GM23338 (cell line): Measurements from ENCODE around the gene PDZK1IP1. TPM values are rescaled to one million over a fixed set of nuclear protein-coding genes. Genes with fewer than 3 reads are reported as not detected.

ENCODE experiments used
- CREB1 ChIP-seq: fragments of 250-450 bp; sonication (Bioruptor Pico); IDR thresholded peaks from 2 replicates; pipeline ENCODE4 v1.5.0; 2020; ENCODE audit warnings: low read depth, mild to moderate bottlenecking, moderate library complexity
- CTCF ChIP-seq, 2 experiments: fragments of 200-600 bp in 1 of 2; sonication (generic) in 1 of 2; conservative IDR thresholded peaks; 2 replicates each; pipeline versions ENCODE4 v1.5.1 to v1.6.1; 2016 to 2017; ENCODE audit warnings: antibody characterized with exemption in 2 of 2, low read depth in 2 of 2, mild to moderate bottlenecking in 2 of 2, moderate library complexity in 1 of 2
- ETS1 ChIP-seq: IDR thresholded peaks from 2 replicates; pipeline ENCODE4 v1.6.1; 2016; ENCODE audit warnings: antibody characterized with exemption
- EZH2phosphoT487 ChIP-seq: fragments of 200-600 bp; sonication (generic); IDR thresholded peaks from one replicate; pipeline ENCODE4 v1.8.1; 2018; ENCODE audit warnings: antibody characterized with exemption; ENCODE audit not compliant: unreplicated experiment
- ZNF331 ChIP-seq: fragments of 250-450 bp; sonication (Bioruptor Pico); IDR thresholded peaks from 2 replicates; pipeline ENCODE4 v1.5.0; 2020; ENCODE audit warnings: low read depth, mild to moderate bottlenecking, moderate library complexity
- ZNF462 ChIP-seq: fragments of 250-450 bp; sonication (Bioruptor Pico); IDR thresholded peaks from 2 replicates; pipeline ENCODE4 v1.5.0; 2020; ENCODE audit warnings: mild to moderate bottlenecking, moderate library complexity
- polyA plus RNA-seq: library from polyadenylated mRNA; unstranded; fragments of >200 nt; fragmentation: Nextera tagmentation; extraction: Ambion mirVana; gene quantifications from 2 replicates; pipeline ENCODE4 v1.2.1, GENCODE V29; 2016
- total RNA-seq: library from RNA; depleted of rRNA; stranded (reverse); fragments of >200 nt; shearing (Covaris generic); gene quantifications from 2 replicates; pipeline ENCODE4 v1.2.3, GENCODE V29; 2014

Gene PDZK1IP1
- total and polyA plus RNA-seq, 2 experiments from 2014 or later, result not detected

- TF ChIP-seq ZNF462 (CRISPR knock-in tag) (no peak), ETS1 (no peak), ZNF331 (no peak), CTCF (conservative IDR thresholded peaks at IDR 0.05; ENCODE audit: low read depth in 2 of 2) (no peak), CREB1 (CRISPR knock-in tag) (no peak), EZH2phosphoT487 (no peak)
These were observed 9.2 kb downstream of the PDZK1IP1 start (continued) for GRCh38 chr1:47180603-47181094.
